Measurements from ENCODE around the gene ZNF428. TPM values are rescaled to one million over a fixed set of nuclear protein-coding genes. Genes with fewer than 3 reads are reported as not detected.

ZNF428 gene
- total and polyA plus RNA-seq, 2 donors (not counting 1 experiment from before 2014, with no cell fraction given): 17.2 to 43.9 TPM

DNA sequence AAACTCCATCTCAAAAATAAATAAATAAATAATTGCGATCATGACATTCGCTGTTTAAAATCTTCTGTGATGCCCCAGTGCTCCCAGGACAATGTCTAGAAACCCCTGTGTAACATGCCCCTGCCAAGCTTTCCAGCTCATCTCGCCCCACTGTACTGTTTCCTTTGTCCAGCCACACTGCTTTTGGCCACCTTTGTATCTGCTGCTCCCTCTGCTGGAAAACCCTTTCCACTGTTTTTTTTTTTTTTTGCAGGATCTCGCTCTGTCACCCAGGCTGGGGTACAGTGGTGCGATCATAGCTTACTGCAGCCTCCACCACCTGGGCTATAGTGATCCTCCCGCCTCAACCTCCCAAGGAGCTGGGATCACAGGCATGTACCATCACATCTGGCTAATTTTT is 43.1 kb upstream of the ZNF428 start:
- Histone ChIP-seq H3K4me3 (replicated peaks in 1 of 4; ENCODE audit: control extremely low read depth in 1 of 4, insufficient read depth in 1 of 4, low read depth in 3 of 4, low read length in 4 of 4) (no peak overlapping the region), H2AFZ (ENCODE audit: low read length) (no peak overlapping the region), H3K27me3 (ENCODE audit: control insufficient read depth, insufficient read depth, low read length) (no peaks in the 10 kb centered on the region), H3K36me3 (ENCODE audit: control insufficient read depth, insufficient read depth, low read length) (peaks cover 40% of the 10 kb centered on the region), H3K79me2 (ENCODE audit: control insufficient read depth, insufficient read depth, low read length) (peaks cover 61% of the 10 kb centered on the region), H3K4me2 (ENCODE audit: extremely low read depth, insufficient read depth, low read length) (no peak overlapping the region), H3K4me1 (ENCODE audit: control insufficient read depth, extremely low read depth, insufficient read depth, low read length) (peaks cover under 1% of the 10 kb centered on the region), H3K27ac (ENCODE audit: insufficient read depth, low read length) (no peak overlapping the region), H3K9me3 (ENCODE audit: control insufficient read depth, insufficient read depth, low read depth, low read length) (no peaks in the 10 kb centered on the region), H4K20me1 (ENCODE audit: control insufficient read depth, extremely low read depth, insufficient read depth, low read length) (no peaks in the 10 kb centered on the region), H3K9ac (ENCODE audit: insufficient read depth, low read length) (no peak overlapping the region)
- TF ChIP-seq, protein P1, sequence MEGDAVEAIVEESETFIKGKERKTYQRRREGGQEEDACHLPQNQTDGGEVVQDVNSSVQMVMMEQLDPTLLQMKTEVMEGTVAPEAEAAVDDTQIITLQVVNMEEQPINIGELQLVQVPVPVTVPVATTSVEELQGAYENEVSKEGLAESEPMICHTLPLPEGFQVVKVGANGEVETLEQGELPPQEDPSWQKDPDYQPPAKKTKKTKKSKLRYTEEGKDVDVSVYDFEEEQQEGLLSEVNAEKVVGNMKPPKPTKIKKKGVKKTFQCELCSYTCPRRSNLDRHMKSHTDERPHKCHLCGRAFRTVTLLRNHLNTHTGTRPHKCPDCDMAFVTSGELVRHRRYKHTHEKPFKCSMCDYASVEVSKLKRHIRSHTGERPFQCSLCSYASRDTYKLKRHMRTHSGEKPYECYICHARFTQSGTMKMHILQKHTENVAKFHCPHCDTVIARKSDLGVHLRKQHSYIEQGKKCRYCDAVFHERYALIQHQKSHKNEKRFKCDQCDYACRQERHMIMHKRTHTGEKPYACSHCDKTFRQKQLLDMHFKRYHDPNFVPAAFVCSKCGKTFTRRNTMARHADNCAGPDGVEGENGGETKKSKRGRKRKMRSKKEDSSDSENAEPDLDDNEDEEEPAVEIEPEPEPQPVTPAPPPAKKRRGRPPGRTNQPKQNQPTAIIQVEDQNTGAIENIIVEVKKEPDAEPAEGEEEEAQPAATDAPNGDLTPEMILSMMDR (conservative IDR thresholded peaks at IDR 0.05 in 1 of 2, IDR thresholded peaks at IDR 0.05 in 1 of 2; ENCODE audit: low read depth in 1 of 2, low read length in 2 of 2): peak; percentile 32 to 43
- no peak for TF ChIP-seq EZH2 (IDR thresholded peaks at IDR 0.05; ENCODE audit: low read length, missing control alignments)
- DNase-seq (ENCODE audit: low read depth in 2 of 2): no peak

DNA sequence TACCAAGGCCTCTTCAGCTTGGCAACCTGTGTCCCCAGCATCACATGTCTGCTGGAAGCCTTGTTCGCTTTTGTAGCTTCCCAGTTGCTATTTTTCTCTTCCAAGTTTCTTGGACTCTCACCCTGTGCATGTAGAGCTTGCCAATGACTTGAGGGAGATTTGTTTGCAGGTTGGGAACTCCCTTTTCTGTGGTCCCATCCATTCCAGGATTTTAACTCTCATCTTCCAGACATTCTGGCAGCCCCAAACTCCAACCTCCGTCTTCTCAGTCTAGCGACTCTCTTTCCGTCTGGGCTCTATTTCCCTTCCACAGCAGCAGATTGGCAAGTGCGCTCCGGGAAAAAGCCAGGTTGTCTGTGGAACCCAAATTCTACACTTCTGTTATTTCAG is 41.5 kb upstream of the ZNF428 start:
- no peaks in the 10 kb centered on the region for H3K4me1 ChIP-seq (ENCODE audit: control insufficient read depth, extremely low read depth, insufficient read depth, low read length)
- DNase-seq (ENCODE audit: low read depth in 2 of 2): no peak
- H3K4me3 ChIP-seq (replicated peaks in 1 of 4; ENCODE audit: control extremely low read depth in 1 of 4, insufficient read depth in 1 of 4, low read depth in 3 of 4, low read length in 4 of 4): no peak overlapping the region
- H2AFZ ChIP-seq (ENCODE audit: low read length): no peak overlapping the region
- no peak overlapping the region for H3K27ac ChIP-seq (ENCODE audit: insufficient read depth, low read length)
- H3K79me2 ChIP-seq (ENCODE audit: control insufficient read depth, insufficient read depth, low read length): peaks cover 51% of the 10 kb centered on the region
- no peak overlapping the region for H3K9ac ChIP-seq (ENCODE audit: insufficient read depth, low read length)
- H3K9me3 ChIP-seq (ENCODE audit: control insufficient read depth, insufficient read depth, low read depth, low read length): no peaks in the 10 kb centered on the region
- H3K27me3 ChIP-seq (ENCODE audit: control insufficient read depth, insufficient read depth, low read length): no peaks in the 10 kb centered on the region
- peaks cover 40% of the 10 kb centered on the region for H3K36me3 ChIP-seq (ENCODE audit: control insufficient read depth, insufficient read depth, low read length)
- no peak for TF ChIP-seq EZH2 (IDR thresholded peaks at IDR 0.05; ENCODE audit: low read length, missing control alignments)
- TF ChIP-seq, protein P1 (conservative IDR thresholded peaks at IDR 0.05 in 1 of 2, IDR thresholded peaks at IDR 0.05 in 1 of 2; ENCODE audit: low read depth in 1 of 2, low read length in 2 of 2): no peak
- H4K20me1 ChIP-seq (ENCODE audit: control insufficient read depth, extremely low read depth, insufficient read depth, low read length): no peaks in the 10 kb centered on the region
- no peak overlapping the region for H3K4me2 ChIP-seq (ENCODE audit: extremely low read depth, insufficient read depth, low read length)

DNA sequence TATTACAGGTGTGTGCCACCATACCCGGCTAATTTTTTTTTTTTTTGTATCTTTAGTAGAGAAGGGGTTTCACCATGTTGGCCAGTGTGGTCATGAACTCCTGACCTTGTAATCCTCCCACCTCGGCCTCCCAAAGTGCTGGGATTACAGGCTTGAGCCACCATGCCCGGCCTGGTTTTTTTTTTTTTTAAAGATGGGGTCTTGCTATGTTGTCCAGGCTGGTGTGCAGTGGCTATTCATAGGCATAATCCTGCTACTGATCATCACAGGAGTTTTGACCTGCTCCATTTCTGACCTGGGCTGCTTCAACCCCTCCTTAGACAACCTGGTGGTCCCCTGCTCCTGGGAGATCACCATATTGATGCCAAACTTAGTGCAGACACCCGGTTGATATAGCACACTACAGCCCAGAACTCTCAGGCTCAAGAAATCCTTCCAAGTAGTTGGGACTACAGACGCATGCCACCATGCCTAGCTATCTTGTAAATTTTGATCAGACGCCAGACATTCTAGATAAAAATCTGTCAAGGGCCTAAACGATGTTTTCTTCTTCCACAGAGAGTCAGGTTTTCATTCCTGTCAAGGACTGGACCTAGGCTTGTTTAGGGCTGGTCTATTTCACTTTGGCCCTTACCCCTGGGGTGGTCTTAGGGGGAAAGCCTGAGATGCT is 41.0 kb upstream of the ZNF428 start:
- Histone ChIP-seq H3K79me2 (ENCODE audit: control insufficient read depth, insufficient read depth, low read length) (peaks cover 50% of the 10 kb centered on the region), H2AFZ (ENCODE audit: low read length) (no peak overlapping the region), H3K9ac (ENCODE audit: insufficient read depth, low read length) (no peak overlapping the region), H3K27ac (ENCODE audit: insufficient read depth, low read length) (no peak overlapping the region), H3K4me2 (ENCODE audit: extremely low read depth, insufficient read depth, low read length) (no peak overlapping the region), H3K9me3 (ENCODE audit: control insufficient read depth, insufficient read depth, low read depth, low read length) (no peaks in the 10 kb centered on the region), H3K27me3 (ENCODE audit: control insufficient read depth, insufficient read depth, low read length) (no peaks in the 10 kb centered on the region), H4K20me1 (ENCODE audit: control insufficient read depth, extremely low read depth, insufficient read depth, low read length) (no peaks in the 10 kb centered on the region), H3K4me3 (replicated peaks in 1 of 4; ENCODE audit: control extremely low read depth in 1 of 4, insufficient read depth in 1 of 4, low read depth in 3 of 4, low read length in 4 of 4) (no peak overlapping the region), H3K36me3 (ENCODE audit: control insufficient read depth, insufficient read depth, low read length) (peaks cover 37% of the 10 kb centered on the region), H3K4me1 (ENCODE audit: control insufficient read depth, extremely low read depth, insufficient read depth, low read length) (no peaks in the 10 kb centered on the region)
- no peak for DNase-seq (ENCODE audit: low read depth in 2 of 2)
- no peak for TF ChIP-seq EZH2 (IDR thresholded peaks at IDR 0.05; ENCODE audit: low read length, missing control alignments)
- TF ChIP-seq, protein P1 (conservative IDR thresholded peaks at IDR 0.05 in 1 of 2, IDR thresholded peaks at IDR 0.05 in 1 of 2; ENCODE audit: low read depth in 1 of 2, low read length in 2 of 2): no peak
